GM23248 (cell line): ENCODE data around the gene BBS1.
"Not testable (repeated sequence)": the region's sequence is repeated elsewhere in the genome, so short reads cannot be mapped to it uniquely, and the experiment has no call there.

ENCODE experiments used
- EZH2 ChIP-seq: fragments of 200-600 bp; sonication (generic); IDR thresholded peaks from 2 replicates; pipeline ENCODE4 v1.6.1; 2018; ENCODE audit warnings: antibody characterized with exemption, mild to moderate bottlenecking; ENCODE audit not compliant: insufficient read depth, poor library complexity, severe bottlenecking
- EZH2phosphoT487 ChIP-seq: fragments of 200-600 bp; sonication (generic); IDR thresholded peaks from 2 replicates; pipeline ENCODE4 v1.6.1; 2018; ENCODE audit warnings: antibody characterized with exemption, moderate library complexity, mild to moderate bottlenecking, low read depth; ENCODE audit not compliant: insufficient read depth

- not testable (repeated sequence) for TF ChIP-seq EZH2, EZH2phosphoT487
Measured at GRCh38 chr11:66582565-66583147, 72.2 kb downstream of the BBS1 start.
